ENCODE data around the gene KIF13A. TPM values are rescaled to one million over a fixed set of nuclear protein-coding genes. Genes with fewer than 3 reads are reported as not detected.

Gene KIF13A
- total RNA-seq, 1 experiment from 2014 or later = 14.1 TPM

- BruUV-seq (replicated peaks) = no TSS peak
- Mint-ChIP-seq H3K27ac (ENCODE audit: unreplicated experiment) (no peak overlapping the region), H3K36me3 (ENCODE audit: insufficient read depth, unreplicated experiment) (no peaks in the 10 kb centered on the region), H3K27me3 (ENCODE audit: unreplicated experiment) (no peaks in the 10 kb centered on the region), H3K4me3 (ENCODE audit: low read depth, unreplicated experiment) (no peak overlapping the region), H3K9me3 (ENCODE audit: low read depth, unreplicated experiment) (no peaks in the 10 kb centered on the region), H3K4me1 (ENCODE audit: low read depth, unreplicated experiment) (no peaks in the 10 kb centered on the region)
- no peak for DNase-seq
- CTCF ChIA-PET = no interaction called here
- TF ChIP-seq CTCF (IDR thresholded peaks at IDR 0.05; ENCODE audit: unreplicated experiment) = no peak
- intact Hi-C loops (cut with micrococcal nuclease; ENCODE audit: unreplicated experiment) = no loop called here
Observed at GRCh38 chr6:17856306-17856705, 131.1 kb downstream of the KIF13A start.

- Mint-ChIP-seq H3K27me3 (ENCODE audit: unreplicated experiment) (no peaks in the 10 kb centered on the region), H3K4me3 (ENCODE audit: low read depth, unreplicated experiment) (no peak overlapping the region), H3K9me3 (ENCODE audit: low read depth, unreplicated experiment) (no peaks in the 10 kb centered on the region), H3K36me3 (ENCODE audit: insufficient read depth, unreplicated experiment) (no peaks in the 10 kb centered on the region), H3K4me1 (ENCODE audit: low read depth, unreplicated experiment) (no peaks in the 10 kb centered on the region), H3K27ac (ENCODE audit: unreplicated experiment) (no peak overlapping the region)
- BruUV-seq (replicated peaks) = no TSS peak
- intact Hi-C loops (cut with micrococcal nuclease; ENCODE audit: unreplicated experiment) = no loop called here
- DNase-seq = no peak
- CTCF ChIA-PET = no interaction called here
- no peak for TF ChIP-seq CTCF (IDR thresholded peaks at IDR 0.05; ENCODE audit: unreplicated experiment)
Observed at GRCh38 chr6:17855381-17855780, 132.1 kb downstream of the KIF13A start.

GRCh38 chr6:17853533-17853932 is 133.9 kb downstream of the KIF13A start:
- Mint-ChIP-seq H3K27me3 (ENCODE audit: unreplicated experiment) (no peaks in the 10 kb centered on the region), H3K4me1 (ENCODE audit: low read depth, unreplicated experiment) (no peaks in the 10 kb centered on the region), H3K9me3 (ENCODE audit: low read depth, unreplicated experiment) (no peaks in the 10 kb centered on the region), H3K27ac (ENCODE audit: unreplicated experiment) (no peak overlapping the region), H3K4me3 (ENCODE audit: low read depth, unreplicated experiment) (no peak overlapping the region), H3K36me3 (ENCODE audit: insufficient read depth, unreplicated experiment) (no peaks in the 10 kb centered on the region)
- BruUV-seq (replicated peaks) = no TSS peak
- no peak for TF ChIP-seq CTCF (IDR thresholded peaks at IDR 0.05; ENCODE audit: unreplicated experiment)
- DNase-seq = no peak
- intact Hi-C loops (cut with micrococcal nuclease; ENCODE audit: unreplicated experiment) = no loop called here
- CTCF ChIA-PET = no interaction called here

- intact Hi-C loops (cut with micrococcal nuclease; ENCODE audit: unreplicated experiment) = no loop called here
- CTCF ChIA-PET = no interaction called here
- no TSS peak for BruUV-seq (replicated peaks)
- no peak for DNase-seq
- Mint-ChIP-seq H3K27me3 (ENCODE audit: unreplicated experiment) (no peaks in the 10 kb centered on the region), H3K4me3 (ENCODE audit: low read depth, unreplicated experiment) (no peak overlapping the region), H3K4me1 (ENCODE audit: low read depth, unreplicated experiment) (no peaks in the 10 kb centered on the region), H3K9me3 (ENCODE audit: low read depth, unreplicated experiment) (no peaks in the 10 kb centered on the region), H3K36me3 (ENCODE audit: insufficient read depth, unreplicated experiment) (no peaks in the 10 kb centered on the region), H3K27ac (ENCODE audit: unreplicated experiment) (no peak overlapping the region)
- TF ChIP-seq CTCF (IDR thresholded peaks at IDR 0.05; ENCODE audit: unreplicated experiment) = no peak
Observed at GRCh38 chr6:17851720-17852161, 135.7 kb downstream of the KIF13A start.

Measured in Calu3 (cell line).